Loucy (cell line): ENCODE measurements around the gene TEDC1.

ENCODE experiments used
- CTCF ChIP-seq: fragments of 200-600 bp; sonication (generic); conservative IDR thresholded peaks from 2 replicates; pipeline ENCODE4 v1.5.1; 2014; ENCODE audit warnings: mild to moderate bottlenecking, antibody characterized with exemption, low read length
- EZH2phosphoT487 ChIP-seq: fragments of 200-600 bp; IDR thresholded peaks from 2 replicates; pipeline ENCODE4 v1.6.1; 2018; ENCODE audit warnings: antibody characterized with exemption, mild to moderate bottlenecking, moderate library complexity, borderline replicate concordance

GRCh38 chr14:105476831-105477659 is 14.0 kb upstream of the TEDC1 start:
- no peak for TF ChIP-seq CTCF
- TF ChIP-seq EZH2phosphoT487 = no peak
